ENCODE data around the gene NKD1.

NKD1 gene

DNA sequence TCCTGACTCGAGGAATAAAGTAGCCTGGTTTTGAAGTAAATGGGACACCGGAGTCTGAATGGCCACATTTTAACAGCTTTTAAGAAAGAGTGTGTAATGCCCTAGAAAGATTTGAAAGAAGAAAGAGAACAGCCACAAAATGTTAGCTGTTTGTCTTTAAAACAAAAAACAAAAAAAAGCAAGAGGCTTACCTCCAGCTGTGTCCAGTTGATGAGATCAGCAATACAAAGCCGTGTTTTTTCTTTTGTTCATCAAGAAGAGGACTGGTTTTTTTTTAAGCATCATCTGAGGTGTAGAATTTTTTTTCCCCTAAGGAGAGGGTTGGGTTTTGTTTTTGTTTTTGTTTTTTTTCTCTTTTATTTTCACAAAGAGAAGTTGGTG, 58.8 kb downstream of the NKD1 start:
- ChIA-PET CTCF (interaction anchor here (1.9 kb wide), 1 partner anchor 58 kb away, joined by 4 read pairs; no protein-coding TSS in a partner anchor), POLR2A (no interaction called here)
- TF ChIP-seq SP1 (IDR thresholded peaks at IDR 0.05) (no peak), ARNT (IDR thresholded peaks at IDR 0.05) (no peak), CTBP1 (IDR thresholded peaks at IDR 0.05; ENCODE audit: borderline replicate concordance) (no peak), ZNF384 (IDR thresholded peaks at IDR 0.05) (no peak), FOXA1 (IDR thresholded peaks at IDR 0.05) (no peak), ELF4 (IDR thresholded peaks at IDR 0.05) (no peak), TARDBP (IDR thresholded peaks at IDR 0.05) (no peak), BHLHE40 (IDR thresholded peaks at IDR 0.05; ENCODE audit: borderline replicate concordance) (no peak), HDGF (IDR thresholded peaks at IDR 0.05; ENCODE audit: borderline replicate concordance) (no peak), FOXK2 (IDR thresholded peaks at IDR 0.05) (no peak), SUZ12 (IDR thresholded peaks at IDR 0.05) (no peak), NFRKB (IDR thresholded peaks at IDR 0.05) (no peak), FOXM1 (IDR thresholded peaks at IDR 0.05; ENCODE audit: borderline replicate concordance) (no peak), L3MBTL2 (conservative IDR thresholded peaks at IDR 0.05) (no peak), LEF1 (IDR thresholded peaks at IDR 0.05; ENCODE audit: borderline replicate concordance) (no peak)
- TF ChIP-seq, protein P1, sequence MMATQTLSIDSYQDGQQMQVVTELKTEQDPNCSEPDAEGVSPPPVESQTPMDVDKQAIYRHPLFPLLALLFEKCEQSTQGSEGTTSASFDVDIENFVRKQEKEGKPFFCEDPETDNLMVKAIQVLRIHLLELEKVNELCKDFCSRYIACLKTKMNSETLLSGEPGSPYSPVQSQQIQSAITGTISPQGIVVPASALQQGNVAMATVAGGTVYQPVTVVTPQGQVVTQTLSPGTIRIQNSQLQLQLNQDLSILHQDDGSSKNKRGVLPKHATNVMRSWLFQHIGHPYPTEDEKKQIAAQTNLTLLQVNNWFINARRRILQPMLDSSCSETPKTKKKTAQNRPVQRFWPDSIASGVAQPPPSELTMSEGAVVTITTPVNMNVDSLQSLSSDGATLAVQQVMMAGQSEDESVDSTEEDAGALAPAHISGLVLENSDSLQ (IDR thresholded peaks at IDR 0.05): no peak
- no peak for DNase-seq (ENCODE audit: extremely low spot score)

DNA sequence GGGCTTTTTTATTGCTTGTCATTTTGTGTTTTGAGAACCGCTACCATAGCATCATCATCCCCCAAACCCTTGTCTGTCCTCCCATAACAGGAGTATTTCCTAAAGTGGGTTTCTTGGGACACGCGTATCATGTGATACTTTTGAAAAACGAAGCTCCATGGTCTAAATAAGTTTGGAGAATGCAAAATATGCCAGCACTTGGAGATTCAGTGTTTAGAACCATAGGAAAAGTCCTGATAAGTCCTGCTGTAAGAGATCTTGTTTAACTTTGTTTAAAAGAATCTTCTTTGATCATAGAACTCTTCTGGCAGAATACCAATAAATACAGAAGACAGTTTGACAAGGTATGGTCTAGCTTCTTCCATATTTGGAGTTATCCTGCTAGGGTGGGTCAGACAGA, 59.3 kb downstream of the NKD1 start:
- ChIA-PET POLR2A (no interaction called here), CTCF (interaction anchor here (1.9 kb wide), 1 partner anchor 58 kb away, joined by 4 read pairs; no protein-coding TSS in a partner anchor)
- TF ChIP-seq LEF1 (IDR thresholded peaks at IDR 0.05; ENCODE audit: borderline replicate concordance) (no peak), SUZ12 (IDR thresholded peaks at IDR 0.05) (no peak), HDGF (IDR thresholded peaks at IDR 0.05; ENCODE audit: borderline replicate concordance) (no peak)
- TF ChIP-seq, protein P1 (IDR thresholded peaks at IDR 0.05): no peak
- no peak for DNase-seq (ENCODE audit: extremely low spot score)

DNA sequence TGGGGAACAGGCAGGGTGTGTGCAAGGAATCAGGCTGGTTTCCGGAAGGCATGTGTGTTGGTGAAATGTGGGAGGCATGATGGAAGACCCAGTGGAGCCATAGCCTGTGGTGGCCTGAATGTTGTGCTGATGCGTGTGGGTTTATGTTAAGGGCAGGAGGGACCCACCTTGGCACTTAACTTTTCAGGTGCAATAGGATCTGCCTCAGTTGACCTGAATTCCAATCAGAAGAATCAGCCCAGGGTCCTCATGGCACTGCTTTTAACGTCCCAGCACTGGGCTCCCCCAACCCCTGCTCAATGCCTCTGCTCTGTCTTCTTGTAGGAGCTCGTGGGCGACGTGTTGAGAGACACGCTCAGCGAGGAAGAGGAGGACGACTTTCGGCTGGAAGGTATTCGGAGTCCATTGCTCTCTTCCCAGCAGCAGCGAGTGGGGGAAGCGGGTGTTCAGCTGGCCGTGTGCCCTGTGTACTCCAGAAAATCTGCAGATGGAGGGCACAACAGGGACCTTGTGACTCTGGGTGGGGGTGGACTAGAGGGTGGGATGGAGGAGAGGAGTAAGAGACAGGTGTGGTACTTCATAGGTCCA, 59.9 kb downstream of the NKD1 start:
- TF ChIP-seq SUZ12 (IDR thresholded peaks at IDR 0.05): no peak
- TF ChIP-seq L3MBTL2 (conservative IDR thresholded peaks at IDR 0.05): no peak

DNA sequence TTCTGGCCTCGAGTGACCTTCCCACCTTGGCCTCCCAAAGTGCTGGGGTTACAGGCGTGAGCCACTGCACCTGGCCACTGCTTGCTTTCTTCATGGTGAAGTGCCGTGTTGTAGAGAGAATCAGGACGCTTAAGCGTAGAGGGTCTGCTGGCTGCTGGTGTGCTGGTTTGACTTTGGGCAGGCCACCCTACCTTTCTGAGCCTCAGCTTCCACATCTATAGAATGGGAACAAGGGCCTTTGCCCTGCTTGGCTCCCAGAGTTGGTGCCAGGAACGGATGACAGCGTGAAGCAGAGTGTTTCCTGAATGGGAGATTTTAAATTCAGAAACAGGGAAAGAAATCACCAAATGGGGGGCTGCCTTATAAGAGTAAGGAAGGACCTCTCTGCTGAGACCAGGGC, 60.9 kb downstream of the NKD1 start:
- ChIA-PET CTCF (no interaction called here), POLR2A (no interaction called here)
- TF ChIP-seq NFRKB (IDR thresholded peaks at IDR 0.05): no peak
- TF ChIP-seq FOXA1 (IDR thresholded peaks at IDR 0.05): no peak
- no peak for DNase-seq (ENCODE audit: extremely low spot score)

More for the DNA sequence above, 59.9 kb downstream of the NKD1 start:
- no peak for DNase-seq (ENCODE audit: extremely low spot score)
- POLR2A ChIA-PET: no interaction called here
- CTCF ChIA-PET: no interaction called here

DNA sequence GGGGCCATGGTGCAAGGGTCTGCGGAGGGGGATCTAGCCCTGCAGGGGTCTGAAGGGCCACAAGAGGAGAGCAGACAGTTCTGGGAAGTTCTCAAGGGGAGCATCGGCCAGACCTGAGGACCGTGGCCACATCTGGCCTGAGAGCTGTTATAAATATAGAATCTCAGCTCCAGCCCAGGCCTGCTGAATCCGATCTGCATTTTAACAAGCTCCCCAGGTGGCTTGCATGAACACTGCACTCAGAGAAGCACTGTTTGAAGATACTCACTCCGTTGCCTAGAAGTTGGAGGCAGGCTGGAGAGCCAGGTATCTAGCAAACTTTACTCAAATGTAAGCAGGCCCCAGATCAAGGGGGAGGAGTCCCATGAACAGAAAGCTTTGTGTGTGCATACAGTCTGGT, 61.3 kb downstream of the NKD1 start:
- CTCF ChIA-PET: no interaction called here

DNA sequence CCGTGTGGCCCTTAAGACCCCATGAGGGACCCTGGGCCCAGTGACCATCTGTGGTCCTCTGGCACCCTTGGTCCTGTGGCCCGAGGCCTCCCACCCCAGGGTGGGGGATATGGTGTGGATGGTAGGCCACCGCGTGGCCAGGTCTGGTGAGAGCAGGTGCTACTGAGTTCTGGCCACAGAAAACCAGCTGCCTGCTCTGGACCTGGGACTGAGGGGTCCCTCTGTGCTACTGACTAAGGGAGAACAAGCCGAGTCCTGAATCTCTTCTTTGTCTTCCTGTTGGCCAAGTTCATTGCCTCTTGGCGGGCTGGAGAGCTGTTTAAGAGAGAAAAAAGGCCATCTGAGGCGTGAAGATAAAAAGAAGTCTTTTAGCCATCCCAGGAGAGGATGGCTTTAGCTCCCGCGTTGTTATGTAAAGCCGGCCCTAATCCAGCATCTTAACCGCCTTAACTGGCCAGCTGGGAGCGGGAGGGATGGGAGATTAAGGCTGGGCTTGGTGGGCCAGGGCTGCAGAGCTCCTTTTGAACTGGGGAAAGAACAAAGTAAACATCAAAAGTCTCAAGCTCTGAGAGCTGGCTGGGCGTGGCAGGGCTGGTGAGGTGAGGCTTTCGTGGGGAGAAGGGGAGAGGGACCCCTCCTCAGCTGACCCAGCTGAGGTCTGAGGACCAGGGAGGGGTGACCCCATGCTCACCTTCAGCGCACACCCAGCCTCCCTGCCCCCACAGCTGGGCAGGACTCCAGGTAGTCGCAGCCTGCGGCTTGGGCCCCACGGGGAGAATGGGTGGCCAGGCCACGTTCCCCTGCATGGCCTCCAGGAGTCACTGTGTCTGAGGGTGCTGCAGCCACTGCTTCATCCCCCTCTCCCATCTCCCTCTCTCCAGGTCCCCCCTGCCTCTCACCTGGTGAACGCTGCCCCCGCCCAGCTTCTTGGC, 62.4 kb downstream of the NKD1 start:
- ChIA-PET CTCF (interaction anchor here (0.5 kb wide), 1 partner anchor 284 kb away, joined by 3 read pairs; no protein-coding TSS in a partner anchor), POLR2A (interaction anchor here (0.7 kb wide), 1 partner anchor 17 kb away, joined by 3 read pairs; no protein-coding TSS in a partner anchor)
- no peak for DNase-seq (ENCODE audit: extremely low spot score)
- TF ChIP-seq FOXA1 (IDR thresholded peaks at IDR 0.05): no peak
- no peak for TF ChIP-seq SUZ12 (IDR thresholded peaks at IDR 0.05)
- TF ChIP-seq, protein P1 (IDR thresholded peaks at IDR 0.05): no peak
- TF ChIP-seq CTBP1 (IDR thresholded peaks at IDR 0.05; ENCODE audit: borderline replicate concordance): no peak
- TF ChIP-seq L3MBTL2 (conservative IDR thresholded peaks at IDR 0.05): no peak
- no peak for TF ChIP-seq FOXM1 (IDR thresholded peaks at IDR 0.05; ENCODE audit: borderline replicate concordance)
- TF ChIP-seq LEF1 (IDR thresholded peaks at IDR 0.05; ENCODE audit: borderline replicate concordance): no peak
- no peak for TF ChIP-seq ZNF384 (IDR thresholded peaks at IDR 0.05)
- TF ChIP-seq SP1 (IDR thresholded peaks at IDR 0.05): no peak
- TF ChIP-seq BHLHE40 (IDR thresholded peaks at IDR 0.05; ENCODE audit: borderline replicate concordance): no peak
- TF ChIP-seq TARDBP (IDR thresholded peaks at IDR 0.05): no peak
- no peak for TF ChIP-seq ARNT (IDR thresholded peaks at IDR 0.05)
- no peak for TF ChIP-seq ELF4 (IDR thresholded peaks at IDR 0.05)
- no peak for TF ChIP-seq NFRKB (IDR thresholded peaks at IDR 0.05)
- TF ChIP-seq HDGF (IDR thresholded peaks at IDR 0.05; ENCODE audit: borderline replicate concordance): no peak
- no peak for TF ChIP-seq FOXK2 (IDR thresholded peaks at IDR 0.05)

More for the DNA sequence above, 61.3 kb downstream of the NKD1 start:
- POLR2A ChIA-PET: no interaction called here
- no peak for TF ChIP-seq LEF1 (IDR thresholded peaks at IDR 0.05; ENCODE audit: borderline replicate concordance)
- TF ChIP-seq NFRKB (IDR thresholded peaks at IDR 0.05): no peak
- TF ChIP-seq FOXK2 (IDR thresholded peaks at IDR 0.05): no peak
- TF ChIP-seq CTBP1 (IDR thresholded peaks at IDR 0.05; ENCODE audit: borderline replicate concordance): no peak
- TF ChIP-seq ZNF384 (IDR thresholded peaks at IDR 0.05): no peak
- TF ChIP-seq FOXA1 (IDR thresholded peaks at IDR 0.05): no peak
- no peak for TF ChIP-seq SUZ12 (IDR thresholded peaks at IDR 0.05)
- DNase-seq (ENCODE audit: extremely low spot score): no peak
